GM21619 (cell line): ENCODE measurements around the gene C21orf58.

Source experiments
- ATAC-seq: cut with Tn5 transposase; IDR thresholded peaks from one replicate; pipeline ENCODE4 v1.9.1; 2021; ENCODE audit not compliant: unreplicated experiment

C21orf58 gene

DNA sequence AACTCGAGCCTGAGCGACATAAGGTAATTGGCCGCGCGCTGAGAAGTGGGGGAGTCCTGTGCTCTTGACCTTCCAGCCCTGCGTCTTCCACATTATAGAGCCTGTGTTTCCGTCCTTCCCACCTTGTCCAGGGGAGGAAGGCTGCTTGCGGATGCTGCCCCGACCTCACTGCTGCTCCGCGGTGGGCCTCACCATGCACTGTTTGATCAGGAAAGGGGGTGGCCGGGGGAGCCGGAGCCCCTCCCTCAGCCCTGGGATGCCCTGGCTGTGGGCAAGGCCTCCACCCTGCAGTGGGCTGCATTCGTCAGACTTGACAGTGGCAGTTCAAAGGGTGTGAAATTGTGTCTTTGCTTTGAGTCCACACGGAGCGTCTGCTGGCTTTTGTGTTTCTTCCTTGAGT is 30.4 kb upstream of the C21orf58 start:
- ATAC-seq = no peak

DNA sequence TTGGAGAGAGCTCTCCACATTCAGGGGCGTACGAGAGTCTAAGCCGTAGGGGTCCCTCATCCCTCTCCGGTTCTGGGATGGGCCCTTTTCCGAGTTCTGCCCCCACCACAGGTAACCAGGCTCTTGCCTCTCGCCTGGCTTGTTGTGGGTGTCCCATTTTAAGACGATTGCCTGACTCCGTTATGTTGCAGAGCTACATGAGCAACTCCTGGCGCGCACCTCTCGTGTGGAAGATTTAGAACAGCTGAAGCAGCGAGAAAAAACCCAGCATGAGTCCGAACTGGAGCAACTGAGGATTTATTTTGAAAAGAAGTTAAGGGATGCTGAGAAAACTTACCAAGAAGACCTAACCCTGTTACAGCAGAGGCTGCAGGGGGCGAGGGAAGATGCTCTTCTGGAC is 29.2 kb upstream of the C21orf58 start:
- no peak for ATAC-seq

DNA sequence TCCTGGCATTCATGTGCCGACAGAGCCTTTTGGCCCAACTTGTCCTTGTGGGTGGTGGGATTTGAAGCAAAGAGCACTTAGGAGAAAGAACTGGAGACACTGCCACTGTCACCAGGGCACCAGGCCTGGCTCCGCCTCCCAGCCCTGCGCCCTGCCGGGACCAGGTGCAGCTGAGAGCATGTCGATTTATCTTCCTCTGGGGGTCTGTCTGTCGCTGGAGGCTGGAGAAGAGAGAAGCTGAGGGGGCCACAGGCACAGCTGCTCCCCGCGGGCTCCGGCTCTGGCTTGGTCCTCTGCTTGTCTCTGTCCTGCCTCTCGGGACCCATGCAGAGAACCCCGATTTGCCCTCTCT is 28.5 kb upstream of the C21orf58 start:
- no peak for ATAC-seq

DNA sequence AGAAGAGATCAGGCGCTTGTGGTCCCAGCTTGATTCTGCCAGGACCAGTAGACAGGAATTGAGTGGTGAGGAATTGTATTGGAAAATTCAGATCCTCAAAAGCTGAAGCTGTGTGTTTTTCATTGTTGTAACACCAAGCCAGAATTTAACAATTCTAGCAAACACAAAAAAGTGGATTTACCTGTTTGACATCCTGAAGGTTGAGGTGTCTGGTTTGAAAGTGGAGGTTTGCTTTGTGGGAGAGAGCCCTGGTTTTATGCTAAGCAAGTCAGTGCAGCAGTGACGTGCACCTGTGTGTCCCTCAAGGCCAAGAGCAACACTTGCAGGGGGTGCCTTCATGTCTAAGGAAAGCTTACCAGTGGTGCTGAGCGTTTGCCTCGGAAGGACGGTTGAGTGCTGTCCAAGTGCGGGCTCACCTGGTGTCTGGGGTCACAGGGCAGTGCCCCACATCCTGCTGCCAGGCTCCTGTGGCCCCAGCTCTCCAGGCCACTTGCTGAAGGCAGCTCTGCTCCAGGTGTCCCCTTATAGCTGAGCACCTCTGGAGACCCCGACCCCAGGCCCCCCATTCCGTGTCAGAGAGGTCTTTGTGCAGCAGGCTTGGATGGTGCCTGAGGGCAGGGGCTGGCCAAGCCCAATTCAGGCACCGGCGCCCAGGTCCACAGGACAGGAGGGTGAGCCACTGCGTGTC is 27.9 kb upstream of the C21orf58 start:
- ATAC-seq = no peak

DNA sequence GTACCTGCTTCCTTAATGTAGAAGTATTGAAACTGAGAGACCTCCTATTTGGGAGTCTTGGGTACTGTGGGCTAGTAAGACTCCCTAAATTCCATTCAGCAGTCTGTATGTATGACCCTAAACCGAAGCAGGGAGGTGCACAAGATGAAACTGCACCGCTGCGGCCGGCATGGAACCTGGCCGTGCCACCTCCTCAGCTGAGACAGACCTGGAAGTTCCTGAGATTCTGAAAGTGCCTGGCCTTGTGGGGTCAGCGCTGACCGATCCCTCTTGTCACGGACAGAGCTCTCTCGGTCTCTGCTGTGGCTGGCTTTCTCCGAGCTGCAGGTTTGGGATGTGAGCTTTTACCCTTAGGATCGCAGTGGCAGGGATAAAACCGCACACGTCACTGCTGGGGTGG is 27.3 kb upstream of the C21orf58 start:
- ATAC-seq = no peak

DNA sequence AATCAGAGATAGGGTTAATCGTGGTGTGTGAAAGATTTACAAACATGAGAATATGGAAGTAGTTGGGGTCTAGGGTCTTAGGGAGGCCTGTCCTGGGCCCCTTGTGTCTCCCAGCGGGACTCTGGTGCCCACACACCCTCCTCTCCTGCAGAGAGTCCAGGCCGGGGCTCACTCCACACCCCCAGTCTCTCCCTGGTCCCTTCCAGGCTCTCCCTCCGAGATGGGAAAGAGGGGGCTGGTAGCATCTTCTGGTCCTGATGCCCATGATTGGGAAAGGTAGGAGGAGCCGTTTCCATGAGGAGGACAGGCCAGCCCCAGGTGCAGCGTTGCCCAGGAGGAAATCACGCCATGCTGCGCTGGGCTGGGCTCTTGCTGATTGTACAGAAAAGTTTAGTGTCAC is 26.9 kb upstream of the C21orf58 start:
- no peak for ATAC-seq

DNA sequence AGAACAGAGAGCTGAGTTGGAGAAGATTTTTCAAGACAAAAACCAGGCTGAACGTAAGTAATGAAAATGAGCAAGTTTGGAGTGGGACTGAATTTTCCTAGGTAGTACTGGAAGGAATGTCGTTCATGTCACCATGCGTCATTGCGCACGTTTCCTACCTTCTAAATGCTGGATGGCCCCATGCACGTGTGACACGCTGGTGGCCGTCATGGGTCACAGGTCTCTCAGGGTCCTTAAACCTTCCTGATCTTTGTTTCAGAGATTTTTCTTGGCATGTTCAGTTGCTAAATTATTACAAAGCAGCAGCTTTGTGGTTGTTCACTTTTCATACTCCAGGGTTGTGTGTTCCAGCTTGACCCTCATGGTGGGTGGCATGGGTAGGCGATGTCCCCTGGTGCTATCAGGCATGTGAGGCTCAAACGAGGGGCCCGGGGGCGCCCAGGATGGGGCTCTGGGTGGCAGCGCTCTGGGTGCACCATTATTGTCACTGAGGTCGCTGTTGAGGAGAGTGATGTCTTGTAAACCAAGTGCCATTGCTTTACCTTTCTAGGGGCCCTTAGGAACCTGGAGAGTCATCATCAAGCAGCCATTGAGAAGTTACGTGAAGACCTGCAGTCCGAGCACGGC is 25.6 kb upstream of the C21orf58 start:
- no peak for ATAC-seq

DNA sequence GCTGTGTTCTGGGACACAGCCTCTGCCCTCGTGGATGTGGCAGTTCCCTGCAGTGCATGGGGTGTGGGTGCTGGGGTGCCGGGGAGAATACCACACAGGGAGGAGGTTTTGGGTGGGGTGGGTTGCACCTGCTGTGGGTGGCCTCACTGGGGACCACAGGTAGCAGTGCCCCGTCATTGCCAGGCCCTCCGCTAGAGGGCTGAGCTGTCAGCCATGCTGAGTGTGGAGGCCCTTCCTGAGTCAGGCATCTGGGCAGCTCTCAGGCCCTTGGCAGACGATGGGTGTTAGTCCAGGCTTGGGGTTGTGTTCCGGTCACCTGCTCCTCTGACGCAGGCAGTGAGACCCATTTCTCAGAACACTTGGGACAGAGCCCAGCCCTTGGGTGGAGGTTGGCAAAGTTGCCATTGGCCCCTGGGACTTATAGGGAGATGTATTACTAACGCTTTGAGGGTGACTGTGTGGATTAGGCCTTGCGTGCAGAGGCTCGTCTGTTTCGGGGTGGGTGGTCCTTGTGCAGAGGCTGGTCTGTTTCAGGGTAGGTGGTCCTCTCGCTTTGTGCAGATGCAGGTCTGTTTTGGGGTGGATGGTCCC is 24.2 kb upstream of the C21orf58 start:
- no peak for ATAC-seq

DNA sequence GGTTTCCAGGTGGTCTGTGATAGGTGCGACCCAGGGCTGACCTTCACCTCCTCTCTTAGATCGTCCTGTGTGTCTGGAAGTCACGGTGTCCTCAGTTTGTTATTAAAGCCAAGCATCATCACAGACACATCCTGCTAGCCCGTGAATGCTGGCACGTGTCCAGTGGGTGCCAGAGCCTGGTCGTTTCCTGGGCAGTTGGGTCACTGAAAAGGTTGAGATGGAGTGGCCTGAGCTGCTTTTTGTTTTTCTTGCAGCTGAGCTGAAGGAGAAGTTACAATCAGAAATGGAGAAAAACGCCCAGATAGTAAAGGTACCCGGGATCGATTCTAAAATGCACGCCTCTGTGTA is 23.5 kb upstream of the C21orf58 start:
- no peak for ATAC-seq

DNA sequence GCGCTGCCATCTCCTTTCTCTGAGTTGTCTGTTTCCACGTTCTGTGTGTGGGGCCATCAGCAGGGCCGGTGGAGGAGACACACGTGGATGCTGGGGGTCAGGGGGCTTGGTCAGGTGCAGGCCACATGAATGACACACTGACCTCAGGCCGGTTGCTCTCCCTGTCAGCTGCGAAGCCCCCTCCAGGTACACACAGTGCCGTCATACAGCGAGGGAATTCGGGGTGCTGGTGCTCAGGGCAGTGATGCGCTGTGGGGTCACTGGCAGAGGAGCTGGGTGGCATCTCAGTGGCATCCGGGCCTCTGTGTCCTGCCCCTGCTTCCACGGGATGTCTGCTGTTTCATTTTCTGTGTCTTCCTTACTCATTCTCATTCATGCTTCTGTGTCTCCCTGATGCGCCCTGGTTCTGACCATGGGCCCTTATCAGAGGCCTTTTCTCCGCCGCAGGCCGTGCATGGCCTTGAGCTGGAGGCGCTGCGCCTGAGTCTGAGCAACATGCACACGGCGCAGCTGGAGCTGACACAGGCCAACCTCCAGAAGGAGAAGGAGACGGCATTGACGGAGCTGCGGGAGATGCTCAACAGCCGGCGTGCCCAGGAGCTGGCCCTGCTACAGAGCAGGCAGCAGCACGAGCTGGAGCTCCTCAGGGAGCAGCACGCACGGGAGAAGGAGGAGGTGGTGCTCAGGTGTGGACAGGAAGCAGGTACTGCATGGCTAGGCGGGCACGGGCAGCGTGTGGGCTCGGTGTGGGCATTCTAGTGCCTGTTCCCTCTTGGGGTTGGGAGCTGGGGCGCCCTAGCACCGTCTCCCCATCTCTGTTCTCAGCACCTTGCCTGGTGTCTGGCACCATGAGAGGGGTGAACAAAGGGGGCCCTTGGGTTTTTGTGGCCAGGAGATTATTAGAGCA is 22.9 kb upstream of the C21orf58 start:
- no peak for ATAC-seq

DNA sequence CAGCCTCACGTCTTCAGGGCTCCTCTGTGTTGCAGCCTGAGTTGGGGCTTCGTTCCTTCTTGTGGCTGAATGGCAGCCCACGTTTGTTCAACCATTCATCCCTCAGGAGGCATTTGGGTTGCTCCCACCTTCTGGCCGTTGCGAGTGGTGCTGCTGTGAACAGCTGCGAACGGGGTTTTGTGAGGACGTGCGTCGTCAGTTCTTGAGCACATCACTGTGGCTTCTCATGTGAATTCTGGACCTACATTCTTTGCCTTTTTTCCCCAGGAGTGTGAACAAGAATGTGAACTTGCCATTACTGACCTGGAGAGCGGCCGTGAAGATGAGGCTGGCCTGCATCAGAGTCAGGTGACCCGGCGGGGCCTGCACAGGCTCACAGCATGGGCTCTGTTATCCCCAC is 22.2 kb upstream of the C21orf58 start:
- no peak for ATAC-seq

DNA sequence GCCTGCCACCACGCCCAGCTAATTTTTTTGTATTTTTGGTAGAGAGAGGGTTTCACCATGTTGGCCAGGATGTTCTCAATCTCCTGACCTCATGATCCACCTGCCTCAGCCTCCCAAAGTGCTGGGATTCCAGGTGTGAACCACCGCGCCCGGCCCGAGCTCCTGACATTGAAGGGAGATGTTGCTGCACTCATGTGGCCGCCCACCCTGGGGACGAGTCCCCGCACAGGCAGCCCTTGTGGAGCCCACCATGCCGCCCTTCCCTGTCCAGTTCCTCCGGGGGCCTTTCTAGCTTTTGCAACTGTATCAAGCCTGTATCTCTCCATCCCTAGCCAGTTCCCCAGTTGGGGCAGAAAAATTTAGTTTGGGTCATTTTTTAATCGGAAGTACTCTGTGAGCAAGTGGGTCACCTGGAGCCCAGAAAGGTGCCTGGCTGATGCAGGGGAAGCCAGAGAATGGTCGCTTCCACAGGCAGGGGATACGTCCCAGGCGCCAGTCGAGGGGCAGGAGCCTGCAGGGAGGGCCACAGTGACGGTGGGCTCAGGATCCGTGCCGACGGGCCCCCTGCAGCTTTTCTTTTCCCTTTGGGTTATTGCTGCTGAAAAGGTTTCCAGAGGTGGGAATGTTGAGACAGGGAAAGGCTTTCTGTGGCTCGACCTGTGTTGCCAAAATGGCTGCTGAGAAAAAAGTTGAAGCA is 20.7 kb upstream of the C21orf58 start:
- ATAC-seq = no peak

DNA sequence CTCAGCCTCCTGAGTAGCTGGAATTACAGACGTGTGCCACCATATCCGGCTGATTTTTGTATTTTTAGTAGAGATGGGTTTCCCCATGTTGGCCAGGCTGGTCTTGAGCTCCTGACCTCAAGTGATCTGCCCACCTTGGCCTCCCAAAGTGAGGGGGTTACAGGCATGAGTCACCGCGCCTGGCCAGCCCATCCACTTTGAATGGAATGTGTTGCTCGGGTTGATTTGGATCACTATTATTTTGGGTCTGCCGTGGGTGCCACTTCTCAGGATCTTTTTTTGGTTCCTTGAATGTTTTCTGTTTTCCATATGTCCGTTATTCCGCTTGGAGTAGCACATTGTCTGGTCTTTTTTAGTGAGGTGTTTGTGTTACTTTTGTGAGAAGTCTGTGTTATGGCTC is 17.3 kb upstream of the C21orf58 start:
- ATAC-seq = no peak

DNA sequence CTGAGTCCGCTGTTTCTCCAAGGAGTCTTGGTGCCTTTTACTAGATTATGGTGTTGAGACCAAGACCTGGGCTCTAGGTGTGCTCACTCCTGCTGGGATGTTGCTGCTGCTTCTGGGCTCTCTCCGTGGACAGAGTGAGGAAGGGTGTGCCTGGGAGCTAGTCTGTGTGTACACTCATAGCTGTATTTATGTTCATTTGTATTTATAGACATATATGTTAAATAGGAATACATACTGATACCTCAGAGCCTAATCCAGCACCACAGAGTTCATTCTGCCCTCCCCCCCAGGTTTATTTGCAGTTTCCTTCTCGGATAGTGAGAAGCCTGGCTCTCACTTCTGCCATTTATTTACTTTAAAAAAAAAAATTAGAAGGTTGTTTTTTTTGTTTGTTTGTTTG is 12.9 kb upstream of the C21orf58 start:
- no peak for ATAC-seq

DNA sequence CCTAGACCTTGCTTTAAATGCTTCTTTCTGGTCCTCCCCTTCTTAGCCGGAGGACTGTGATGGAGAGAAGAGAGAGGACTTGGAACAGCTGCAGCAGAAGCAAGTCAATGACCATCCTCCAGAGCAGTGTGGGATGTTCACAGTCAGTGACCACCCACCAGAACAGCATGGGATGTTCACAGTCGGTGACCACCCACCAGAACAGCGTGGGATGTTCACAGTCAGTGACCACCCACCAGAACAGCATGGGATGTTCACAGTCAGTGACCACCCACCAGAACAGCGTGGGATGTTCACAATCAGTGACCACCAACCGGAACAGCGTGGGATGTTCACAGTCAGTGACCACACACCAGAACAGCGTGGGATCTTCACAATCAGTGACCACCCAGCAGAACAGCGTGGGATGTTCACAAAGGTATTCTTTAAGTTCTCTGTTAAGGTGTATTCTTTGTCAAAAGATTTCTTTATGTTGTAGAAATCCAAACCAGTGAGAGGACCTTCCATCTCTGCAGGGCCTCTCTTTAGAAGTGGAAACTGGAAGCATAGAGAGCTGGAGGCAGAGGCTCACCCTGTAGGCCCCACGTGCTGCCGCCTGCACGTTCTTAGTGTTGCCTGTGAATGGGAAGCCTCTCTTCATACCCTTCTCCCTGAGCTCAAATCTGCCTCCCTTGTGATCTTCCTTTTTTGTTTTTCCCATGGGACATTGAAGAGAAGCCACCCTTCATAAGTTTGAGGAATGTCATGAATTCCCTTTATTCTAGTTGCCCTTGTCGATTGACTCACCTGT is 10.9 kb upstream of the C21orf58 start:
- ATAC-seq = no peak

DNA sequence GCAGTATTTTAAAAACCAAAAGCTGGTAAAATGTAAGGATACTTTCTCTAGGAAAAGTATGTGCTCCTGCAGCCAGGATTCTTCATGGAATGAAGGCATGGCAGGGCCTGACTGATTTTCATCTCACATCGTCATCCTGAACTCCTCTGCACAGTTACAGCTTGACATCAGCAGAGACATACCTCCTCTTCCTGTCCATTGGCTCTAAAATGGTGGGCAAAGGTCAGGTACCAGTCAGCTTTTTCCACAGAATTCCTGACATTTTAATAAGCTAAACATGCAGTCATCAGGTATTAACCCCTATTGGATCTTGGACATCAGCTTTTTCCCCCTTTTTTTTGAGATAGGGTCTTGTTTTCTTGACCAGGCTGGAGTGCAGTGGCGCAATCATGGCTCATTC is 6.1 kb upstream of the C21orf58 start:
- no peak for ATAC-seq

DNA sequence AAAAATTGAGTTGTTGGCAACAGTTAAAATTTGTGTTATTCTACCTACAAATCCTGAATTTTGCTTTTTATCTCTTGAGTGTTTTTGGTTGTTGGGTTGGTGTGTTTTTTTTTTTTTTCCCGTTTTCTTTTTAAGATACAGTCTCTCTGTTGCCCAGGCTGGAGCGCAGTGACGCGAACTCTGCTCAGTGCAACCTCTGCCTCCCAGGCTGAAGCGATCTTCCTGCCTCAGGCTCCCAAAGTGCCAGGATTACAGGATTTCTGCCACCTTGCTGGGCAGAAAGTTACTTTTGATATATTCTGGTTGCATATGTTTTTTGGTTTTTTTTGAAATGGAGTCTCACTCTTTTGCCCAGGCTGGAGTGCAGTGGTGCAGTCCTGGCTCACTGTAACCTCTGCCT is 4.5 kb upstream of the C21orf58 start:
- no peak for ATAC-seq

DNA sequence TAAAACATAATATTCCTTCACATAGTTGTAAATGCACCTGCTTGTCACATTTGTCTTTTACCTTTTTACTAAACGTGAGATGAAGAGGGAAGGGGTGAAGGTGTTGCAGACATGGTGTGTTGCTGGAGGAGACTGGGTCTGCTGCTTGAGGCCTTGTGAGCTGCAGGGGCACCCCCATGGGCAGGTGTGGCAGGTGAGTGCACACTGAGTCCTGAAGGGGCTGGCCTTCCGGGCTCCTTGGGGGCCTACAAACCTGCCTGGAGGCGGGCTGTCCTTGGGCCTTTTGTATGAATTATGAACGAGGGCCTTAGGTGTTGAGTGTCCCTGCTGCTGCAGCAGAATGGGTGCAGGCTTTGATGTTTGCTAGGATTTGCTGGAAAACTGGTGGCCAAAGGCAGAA is 4.0 kb upstream of the C21orf58 start:
- ATAC-seq = no peak

DNA sequence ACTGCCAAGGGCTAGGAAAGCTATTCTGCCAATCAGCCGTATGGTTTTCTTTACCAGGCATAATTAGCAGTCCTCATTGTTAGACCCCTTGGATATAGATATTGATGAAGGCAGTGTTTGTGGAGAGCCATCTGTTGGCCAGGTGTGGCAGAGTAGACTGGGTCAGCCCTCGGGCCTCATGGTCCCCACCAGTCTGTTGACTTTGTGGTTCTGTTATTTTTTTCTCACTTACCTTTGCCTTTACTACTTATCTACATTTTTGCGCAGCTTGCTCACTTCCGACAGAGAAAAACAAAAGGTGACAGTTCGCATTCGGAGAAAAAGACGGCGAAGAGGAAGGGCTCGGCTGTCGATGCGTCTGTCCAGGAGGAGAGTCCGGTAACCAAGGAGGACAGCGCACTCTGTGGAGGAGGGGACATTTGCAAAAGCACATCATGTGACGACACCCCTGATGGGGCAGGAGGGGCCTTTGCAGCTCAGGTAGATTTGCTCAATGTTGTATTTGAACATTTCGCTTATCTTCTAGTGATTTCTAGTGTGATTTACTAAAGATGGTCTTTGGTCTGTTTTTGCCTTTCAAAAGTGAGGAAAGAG is 2.5 kb upstream of the C21orf58 start:
- no peak for ATAC-seq
